NB4 (cell line): ENCODE data around the gene BCL11B.

Source experiments
- POLR2A ChIP-seq: IDR thresholded peaks from 2 replicates; pipeline ENCODE4 v1.6.1; 2011; ENCODE audit warnings: mild to moderate bottlenecking; ENCODE audit not compliant: insufficient read length; ENCODE audit errors: extremely low read depth
- TF ChIP-seq, protein P1 (sequence below): IDR thresholded peaks from one replicate; pipeline ENCODE4 v1.5.1; 2012; ENCODE audit warnings: low read depth, low read length

DNA sequence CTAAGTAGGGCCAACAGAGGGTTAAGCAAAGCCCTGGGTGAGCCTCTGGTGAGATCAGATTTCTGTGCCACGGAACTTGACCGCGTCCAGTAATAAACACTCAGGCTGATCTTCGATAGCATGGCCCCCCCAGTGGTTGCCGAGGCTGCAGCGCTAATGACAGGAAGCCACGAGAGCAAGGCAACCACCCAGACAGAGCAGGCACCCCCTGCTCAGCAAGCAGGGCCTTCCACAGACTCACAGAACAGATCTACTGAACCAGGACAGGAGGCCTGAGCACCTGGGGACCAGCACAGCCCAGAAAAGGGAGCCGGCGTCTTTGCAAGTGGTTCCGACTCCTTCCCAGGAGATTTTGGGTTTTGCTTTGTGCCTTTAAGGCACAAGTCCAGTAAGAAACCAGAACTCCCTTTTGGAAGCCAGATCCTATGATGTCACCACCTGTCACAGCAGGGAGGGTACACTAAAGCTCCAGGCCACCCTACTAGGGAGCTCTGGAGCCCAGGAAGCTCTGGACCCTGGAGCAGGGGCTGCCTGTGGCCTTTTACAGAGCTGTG lies 42.3 kb downstream of the BCL11B start:
- TF ChIP-seq, protein P1, sequence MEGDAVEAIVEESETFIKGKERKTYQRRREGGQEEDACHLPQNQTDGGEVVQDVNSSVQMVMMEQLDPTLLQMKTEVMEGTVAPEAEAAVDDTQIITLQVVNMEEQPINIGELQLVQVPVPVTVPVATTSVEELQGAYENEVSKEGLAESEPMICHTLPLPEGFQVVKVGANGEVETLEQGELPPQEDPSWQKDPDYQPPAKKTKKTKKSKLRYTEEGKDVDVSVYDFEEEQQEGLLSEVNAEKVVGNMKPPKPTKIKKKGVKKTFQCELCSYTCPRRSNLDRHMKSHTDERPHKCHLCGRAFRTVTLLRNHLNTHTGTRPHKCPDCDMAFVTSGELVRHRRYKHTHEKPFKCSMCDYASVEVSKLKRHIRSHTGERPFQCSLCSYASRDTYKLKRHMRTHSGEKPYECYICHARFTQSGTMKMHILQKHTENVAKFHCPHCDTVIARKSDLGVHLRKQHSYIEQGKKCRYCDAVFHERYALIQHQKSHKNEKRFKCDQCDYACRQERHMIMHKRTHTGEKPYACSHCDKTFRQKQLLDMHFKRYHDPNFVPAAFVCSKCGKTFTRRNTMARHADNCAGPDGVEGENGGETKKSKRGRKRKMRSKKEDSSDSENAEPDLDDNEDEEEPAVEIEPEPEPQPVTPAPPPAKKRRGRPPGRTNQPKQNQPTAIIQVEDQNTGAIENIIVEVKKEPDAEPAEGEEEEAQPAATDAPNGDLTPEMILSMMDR: no peak
- no peak for TF ChIP-seq POLR2A
